AG09319 (cell line): ENCODE results near the gene CASZ1.

Experiments
- DNase-seq: peaks from one replicate; pipeline ENCODE4 v3.0.0-alpha.2; 2010; ENCODE audit warnings: low read depth; ENCODE audit errors: extremely low read depth
- TF ChIP-seq, protein P1 (sequence below): IDR thresholded peaks from 2 replicates; pipeline ENCODE4 v1.5.1; 2011; ENCODE audit warnings: low read depth, mild to moderate bottlenecking, inconsistent platforms, low read length, moderate library complexity

The CASZ1 gene

DNA sequence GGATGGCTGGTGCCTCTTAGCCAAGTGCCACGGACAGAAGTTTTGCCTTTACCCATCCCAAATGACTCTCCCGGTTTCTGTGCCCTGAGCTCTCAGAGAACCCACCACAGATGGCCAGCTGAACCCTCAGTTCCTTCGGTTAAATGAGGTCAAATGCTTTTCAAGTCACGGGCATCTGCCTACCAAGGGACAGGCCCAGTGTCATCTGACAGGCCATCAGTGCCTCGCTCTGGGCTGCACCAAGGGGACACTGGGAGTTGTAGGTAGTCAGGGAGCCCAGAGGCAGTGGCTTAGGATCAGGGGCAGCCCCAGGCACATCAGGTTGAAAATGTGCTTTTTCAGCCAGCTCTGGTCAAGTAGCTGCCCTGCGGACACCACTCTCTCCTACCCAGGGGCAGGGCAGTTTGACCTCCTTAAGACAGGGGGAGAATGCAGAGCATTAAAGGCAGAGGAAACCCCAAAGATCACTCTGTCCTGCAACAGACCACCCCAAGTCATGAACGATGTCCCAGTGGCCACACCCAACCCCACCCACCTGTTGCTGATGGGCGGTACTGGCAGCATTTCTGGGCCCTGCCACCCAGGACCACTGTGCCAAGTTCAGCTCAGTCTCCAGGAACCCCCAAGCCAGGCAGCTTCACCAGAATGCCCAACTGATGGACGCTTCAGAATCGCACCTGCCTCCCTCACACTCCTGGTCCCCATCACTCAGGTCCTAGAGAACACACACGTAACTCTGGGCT lies 60.7 kb downstream of the CASZ1 start:
- DNase-seq: no peak
- TF ChIP-seq, protein P1, sequence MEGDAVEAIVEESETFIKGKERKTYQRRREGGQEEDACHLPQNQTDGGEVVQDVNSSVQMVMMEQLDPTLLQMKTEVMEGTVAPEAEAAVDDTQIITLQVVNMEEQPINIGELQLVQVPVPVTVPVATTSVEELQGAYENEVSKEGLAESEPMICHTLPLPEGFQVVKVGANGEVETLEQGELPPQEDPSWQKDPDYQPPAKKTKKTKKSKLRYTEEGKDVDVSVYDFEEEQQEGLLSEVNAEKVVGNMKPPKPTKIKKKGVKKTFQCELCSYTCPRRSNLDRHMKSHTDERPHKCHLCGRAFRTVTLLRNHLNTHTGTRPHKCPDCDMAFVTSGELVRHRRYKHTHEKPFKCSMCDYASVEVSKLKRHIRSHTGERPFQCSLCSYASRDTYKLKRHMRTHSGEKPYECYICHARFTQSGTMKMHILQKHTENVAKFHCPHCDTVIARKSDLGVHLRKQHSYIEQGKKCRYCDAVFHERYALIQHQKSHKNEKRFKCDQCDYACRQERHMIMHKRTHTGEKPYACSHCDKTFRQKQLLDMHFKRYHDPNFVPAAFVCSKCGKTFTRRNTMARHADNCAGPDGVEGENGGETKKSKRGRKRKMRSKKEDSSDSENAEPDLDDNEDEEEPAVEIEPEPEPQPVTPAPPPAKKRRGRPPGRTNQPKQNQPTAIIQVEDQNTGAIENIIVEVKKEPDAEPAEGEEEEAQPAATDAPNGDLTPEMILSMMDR: no peak

DNA sequence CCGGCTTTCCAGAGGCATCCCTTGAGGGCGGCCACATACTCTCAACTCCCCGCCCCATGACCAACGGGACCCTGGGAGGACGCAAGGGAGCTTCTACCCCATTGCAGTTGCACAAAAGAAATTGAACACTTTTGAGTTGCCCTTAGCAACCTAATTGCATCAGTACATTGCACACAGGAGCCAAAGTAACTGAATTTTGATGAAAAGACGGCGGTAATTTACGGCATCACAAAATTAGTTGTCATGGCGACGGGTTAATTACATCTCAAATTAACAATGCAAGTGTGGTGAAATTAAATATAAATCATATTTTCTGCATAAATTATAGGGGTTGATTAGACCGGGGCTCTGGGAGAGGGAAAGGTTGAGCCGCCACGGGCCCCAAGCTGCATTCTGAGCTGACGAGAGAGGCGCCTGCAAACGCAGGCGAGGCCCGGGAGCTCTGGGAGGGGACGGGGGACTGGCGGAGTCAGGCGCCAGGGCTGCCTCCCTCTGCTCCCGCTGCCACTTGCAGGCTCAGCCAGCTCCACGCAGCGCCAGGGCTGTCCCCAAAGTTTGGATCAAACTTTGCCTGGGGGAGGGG lies 61.4 kb downstream of the CASZ1 start:
- TF ChIP-seq, protein P1: no peak
- DNase-seq: no peak

DNA sequence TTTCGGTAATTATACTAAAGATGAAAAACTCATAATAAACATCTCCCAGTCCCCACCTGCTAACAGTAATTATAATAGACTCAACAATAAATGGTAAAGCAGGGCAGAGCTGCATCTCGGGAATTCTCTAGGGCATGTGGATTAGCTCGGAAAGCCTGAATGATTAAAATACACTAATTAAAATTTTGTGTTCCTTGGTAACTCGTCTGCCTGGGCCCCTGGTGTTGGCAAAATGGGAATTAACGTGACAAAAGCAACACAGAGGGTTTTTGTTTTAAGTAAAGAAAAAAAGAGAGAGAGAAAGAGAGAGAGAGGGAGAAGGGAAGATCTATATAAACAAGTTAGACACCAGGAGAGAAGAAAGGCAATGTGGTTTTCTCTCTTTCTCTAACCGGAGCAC lies 62.1 kb downstream of the CASZ1 start:
- TF ChIP-seq, protein P1: no peak
- DNase-seq: no peak

DNA sequence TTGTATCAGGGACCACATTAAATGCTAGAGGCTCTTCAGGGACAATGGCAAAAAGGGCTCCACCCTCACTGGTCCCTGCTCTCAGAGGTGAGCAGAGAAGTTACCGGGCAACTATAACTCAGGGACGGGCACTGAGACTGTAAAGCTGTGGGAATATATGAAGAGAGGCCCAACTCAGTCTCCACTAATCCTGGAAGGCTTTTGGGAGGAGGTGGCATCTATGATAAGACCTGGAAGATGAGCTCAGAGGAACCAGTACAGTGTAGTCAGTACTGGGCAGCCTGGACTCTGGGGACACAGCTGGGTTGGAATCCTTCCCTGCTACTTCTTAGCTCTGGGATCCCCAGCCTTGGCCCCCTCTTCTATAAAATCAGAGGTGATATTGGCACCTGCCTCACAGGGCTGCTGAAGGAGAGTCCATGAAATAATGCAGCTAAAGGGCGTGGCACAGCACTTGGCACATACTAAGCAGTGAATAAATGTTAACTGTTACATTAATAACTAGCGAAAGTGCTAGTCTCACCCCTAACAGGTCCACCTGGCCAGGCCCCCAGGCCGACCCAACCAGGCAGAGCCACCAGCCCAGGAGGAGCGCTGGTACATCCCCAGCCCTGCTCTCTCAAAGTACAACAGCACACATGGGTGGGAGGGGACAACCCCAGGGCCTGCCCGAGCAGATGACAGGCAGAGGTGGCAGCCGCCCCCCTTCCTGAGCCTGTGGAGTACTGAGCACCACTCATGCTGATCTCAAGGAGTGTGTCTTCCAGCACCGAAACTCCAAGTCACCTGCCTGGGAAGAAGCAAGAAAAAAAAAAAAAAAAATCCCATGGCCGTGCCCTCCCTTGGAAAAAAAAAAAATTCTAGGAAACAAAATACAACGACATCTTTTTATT lies 62.7 kb downstream of the CASZ1 start:
- no peak for DNase-seq
- TF ChIP-seq, protein P1: no peak

DNA sequence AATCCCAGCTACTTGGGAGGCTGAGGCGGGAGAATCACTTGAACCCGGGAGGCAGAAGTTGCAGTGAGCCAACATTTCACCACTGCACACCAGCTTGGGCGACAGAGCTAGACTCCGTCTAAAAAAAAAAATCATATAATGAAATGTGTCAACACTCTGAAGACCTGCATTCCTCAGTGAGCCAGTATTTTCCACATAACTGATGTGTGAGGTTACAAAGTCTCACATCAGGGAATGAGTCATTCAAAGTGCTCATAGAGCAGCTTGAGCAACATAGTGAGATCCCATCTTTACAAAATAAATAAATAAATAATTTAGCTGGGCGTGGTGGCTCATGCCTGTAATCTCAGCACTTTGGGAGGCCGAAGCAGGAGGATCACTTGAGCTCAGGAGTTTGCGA lies 65.5 kb downstream of the CASZ1 start:
- DNase-seq: no peak
- TF ChIP-seq, protein P1: no peak

DNA sequence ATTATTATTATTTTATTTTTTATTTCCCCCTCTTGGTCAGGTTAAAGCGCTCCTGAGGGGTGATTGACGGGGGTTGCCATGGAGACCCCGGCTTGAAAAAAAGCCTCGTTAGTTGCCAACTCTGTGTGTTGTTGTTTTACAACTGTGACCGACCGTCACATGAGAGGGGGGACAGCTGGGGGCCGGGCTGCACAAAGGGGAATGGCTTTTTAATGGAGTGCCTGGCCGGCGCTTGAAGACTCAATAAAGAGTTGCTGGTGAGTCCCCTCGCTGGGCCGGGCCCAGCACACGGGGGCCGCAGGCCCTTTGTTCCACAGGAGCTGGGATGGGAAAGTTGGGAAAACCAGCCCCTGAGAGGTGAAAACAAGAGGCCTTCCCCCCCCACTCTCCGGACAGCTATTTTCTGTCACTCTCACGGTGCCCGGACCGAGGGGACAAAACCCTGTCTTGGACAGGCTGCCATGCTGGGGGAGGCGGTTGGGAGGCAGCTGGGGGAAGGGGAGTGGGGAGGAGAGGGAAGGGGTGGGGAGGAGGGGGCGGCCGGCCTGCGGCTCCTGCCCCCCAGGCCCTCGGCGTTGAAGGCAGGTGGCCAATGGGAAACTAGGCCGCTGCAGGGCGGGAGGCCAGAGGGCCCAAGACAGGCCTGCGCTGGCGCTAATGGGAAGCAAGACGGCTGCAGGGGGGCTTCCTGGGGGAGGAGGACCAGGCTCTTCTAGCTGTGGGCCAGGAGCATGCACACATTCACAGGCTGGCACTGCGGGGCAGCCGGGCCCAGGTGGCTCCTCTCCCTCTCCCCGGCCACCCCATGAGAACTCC lies 67.6 kb downstream of the CASZ1 start:
- DNase-seq: no peak
- TF ChIP-seq, protein P1: no peak
